ENCODE data around the gene SLC27A6.

DNA sequence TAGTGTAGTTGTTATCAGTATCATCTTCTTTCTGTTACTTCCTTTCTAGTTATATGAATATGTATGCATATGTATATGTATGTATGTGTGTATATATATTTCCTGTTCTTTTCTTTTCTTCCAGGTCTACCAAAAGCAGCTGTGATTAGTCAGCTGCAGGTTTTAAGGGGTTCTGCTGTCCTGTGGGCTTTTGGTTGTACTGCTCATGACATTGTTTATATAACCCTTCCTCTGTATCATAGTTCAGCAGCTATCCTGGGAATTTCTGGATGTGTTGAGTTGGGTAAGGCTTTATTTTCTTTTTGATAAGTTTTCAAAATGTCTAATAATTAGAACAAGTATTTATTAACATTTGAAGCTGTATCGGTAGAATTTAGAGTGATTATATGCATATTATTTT lies 23.2 kb downstream of the SLC27A6 start:
- TF ChIP-seq, protein P1, sequence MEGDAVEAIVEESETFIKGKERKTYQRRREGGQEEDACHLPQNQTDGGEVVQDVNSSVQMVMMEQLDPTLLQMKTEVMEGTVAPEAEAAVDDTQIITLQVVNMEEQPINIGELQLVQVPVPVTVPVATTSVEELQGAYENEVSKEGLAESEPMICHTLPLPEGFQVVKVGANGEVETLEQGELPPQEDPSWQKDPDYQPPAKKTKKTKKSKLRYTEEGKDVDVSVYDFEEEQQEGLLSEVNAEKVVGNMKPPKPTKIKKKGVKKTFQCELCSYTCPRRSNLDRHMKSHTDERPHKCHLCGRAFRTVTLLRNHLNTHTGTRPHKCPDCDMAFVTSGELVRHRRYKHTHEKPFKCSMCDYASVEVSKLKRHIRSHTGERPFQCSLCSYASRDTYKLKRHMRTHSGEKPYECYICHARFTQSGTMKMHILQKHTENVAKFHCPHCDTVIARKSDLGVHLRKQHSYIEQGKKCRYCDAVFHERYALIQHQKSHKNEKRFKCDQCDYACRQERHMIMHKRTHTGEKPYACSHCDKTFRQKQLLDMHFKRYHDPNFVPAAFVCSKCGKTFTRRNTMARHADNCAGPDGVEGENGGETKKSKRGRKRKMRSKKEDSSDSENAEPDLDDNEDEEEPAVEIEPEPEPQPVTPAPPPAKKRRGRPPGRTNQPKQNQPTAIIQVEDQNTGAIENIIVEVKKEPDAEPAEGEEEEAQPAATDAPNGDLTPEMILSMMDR (IDR thresholded peaks at IDR 0.05): no peak
- no peak for TF ChIP-seq POLR2AphosphoS5 (IDR thresholded peaks at IDR 0.05)
